GM23248 (cell line): ENCODE measurements around the gene OGFRL1. TPM values are rescaled to one million over a fixed set of nuclear protein-coding genes. Genes with fewer than 3 reads are reported as not detected.

Experiments used
- DNase-seq: peaks from one replicate; pipeline ENCODE4 v3.0.0-alpha.2; 2015
- H2AFZ ChIP-seq: fragments of 200-600 bp; sonication (generic); 2 replicates; pipeline ENCODE4 v1.6.1; 2016; ENCODE audit warnings: antibody characterized with exemption
- H3F3A ChIP-seq: fragments of 200-600 bp; sonication (generic); 2 replicates; pipeline ENCODE4 v1.6.1; 2016; ENCODE audit warnings: mild to moderate bottlenecking, antibody characterized with exemption, mixed run types; ENCODE audit not compliant: insufficient read depth
- H3K27ac ChIP-seq: fragments of 200-600 bp; sonication (generic); 2 replicates; pipeline ENCODE4 v1.5.1; 2016; ENCODE audit warnings: mild to moderate bottlenecking
- H3K27me3 ChIP-seq: fragments of 200-600 bp; sonication (generic); replicated peaks from 2 replicates; pipeline ENCODE4 v1.6.1; 2016; ENCODE audit warnings: mild to moderate bottlenecking; ENCODE audit not compliant: insufficient read depth
- H3K36me3 ChIP-seq: fragments of 200-600 bp; sonication (generic); 2 replicates; pipeline ENCODE4 v1.6.1; 2016; ENCODE audit warnings: low read depth, mild to moderate bottlenecking
- H3K4me1 ChIP-seq: fragments of 200-600 bp; sonication (generic); 2 replicates; pipeline ENCODE4 v1.6.1; 2016; ENCODE audit warnings: mild to moderate bottlenecking; ENCODE audit not compliant: insufficient read depth
- H3K4me2 ChIP-seq: fragments of 200-600 bp; sonication (generic); one replicate; pipeline ENCODE4 v1.6.1; 2016; ENCODE audit warnings: mild to moderate bottlenecking; ENCODE audit not compliant: unreplicated experiment
- H3K4me3 ChIP-seq: fragments of 200-600 bp; sonication (generic); 2 replicates; pipeline ENCODE4 v1.5.1; 2016; ENCODE audit warnings: mild to moderate bottlenecking
- H3K79me2 ChIP-seq: fragments of 200-600 bp; sonication (generic); 2 replicates; pipeline ENCODE4 v1.6.1; 2016; ENCODE audit warnings: mild to moderate bottlenecking; ENCODE audit not compliant: insufficient read depth
- H3K9ac ChIP-seq: fragments of 200-600 bp; sonication (generic); 2 replicates; pipeline ENCODE4 v1.6.1; 2016; ENCODE audit warnings: mild to moderate bottlenecking
- H3K9me2 ChIP-seq: fragments of 200-600 bp; sonication (generic); 2 replicates; pipeline ENCODE4 v1.6.1; 2016; ENCODE audit warnings: mixed run types, mild to moderate bottlenecking, moderate library complexity; ENCODE audit not compliant: insufficient read depth
- H3K9me3 ChIP-seq: fragments of 200-600 bp; sonication (generic); one replicate; pipeline ENCODE4 v1.6.1; 2017; ENCODE audit warnings: low read depth
- H4K20me1 ChIP-seq: fragments of 200-600 bp; sonication (generic); 2 replicates; pipeline ENCODE4 v1.6.0; 2016; ENCODE audit not compliant: insufficient read depth
- EZH2 ChIP-seq: fragments of 200-600 bp; sonication (generic); IDR thresholded peaks from 2 replicates; pipeline ENCODE4 v1.6.1; 2018; ENCODE audit warnings: antibody characterized with exemption, mild to moderate bottlenecking; ENCODE audit not compliant: insufficient read depth, poor library complexity, severe bottlenecking
- EZH2phosphoT487 ChIP-seq: fragments of 200-600 bp; sonication (generic); IDR thresholded peaks from 2 replicates; pipeline ENCODE4 v1.6.1; 2018; ENCODE audit warnings: antibody characterized with exemption, moderate library complexity, mild to moderate bottlenecking, low read depth; ENCODE audit not compliant: insufficient read depth
- WGBS, 2 experiments: methylation state at CpG; one replicate each; pipeline ENCODE4 v1.1.6; 2015 to 2017; ENCODE audit warnings: low lambda C conversion rate in 2 of 2, low coverage in 1 of 2; ENCODE audit errors: missing lambda C conversion rate in 2 of 2; 5-methylcytosine and 5-hydroxymethylcytosine counted together
- in situ Hi-C: fragments of 300-500 bp; cut with MboI; formaldehyde crosslinking; loops from 2 replicates; pipeline ENCODE4 v1.15.0; 2020
- polyA plus RNA-seq: library from polyadenylated mRNA; unstranded; fragments of >200 nt; fragmentation: Nextera tagmentation; extraction: Ambion mirVana; gene quantifications from 2 replicates; pipeline ENCODE4 v1.2.1, GENCODE V29; 2016
- total RNA-seq: library from RNA; depleted of rRNA; stranded (reverse); fragments of >200 nt; shearing (Covaris generic); gene quantifications from 2 replicates; pipeline ENCODE4 v1.2.3, GENCODE V29; 2014

OGFRL1 gene
- total and polyA plus RNA-seq, 2 experiments from 2014 or later, result 8.5 to 19.9 TPM

DNA sequence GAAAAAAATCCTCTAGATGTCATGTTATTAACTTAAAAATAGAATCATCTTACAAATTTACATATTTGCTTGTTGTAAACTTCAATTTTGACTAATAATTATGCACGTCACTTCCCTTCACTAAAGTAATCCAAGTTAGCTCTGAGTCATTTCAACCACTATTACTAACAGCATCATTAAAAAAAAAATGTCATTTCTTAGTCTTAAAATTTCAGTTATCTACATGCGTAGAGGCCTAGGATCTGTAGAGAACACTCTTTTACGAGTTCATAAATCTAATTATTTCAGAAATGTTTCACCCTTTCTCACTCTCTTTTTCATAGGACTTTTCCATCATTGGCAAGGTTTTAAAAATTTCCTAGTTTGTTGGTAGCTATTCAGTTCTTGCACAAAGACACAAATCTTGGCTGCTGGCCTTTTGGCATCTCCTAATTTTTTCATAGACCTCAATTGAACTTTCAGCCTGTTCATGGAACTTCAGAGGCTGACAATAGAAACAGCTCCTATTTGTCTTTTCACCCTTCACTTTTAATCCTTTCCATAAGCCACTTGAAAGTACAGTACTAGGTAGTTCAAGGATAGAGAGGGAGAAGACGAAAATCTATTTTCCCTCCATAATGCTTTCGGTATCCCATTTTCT, 61.5 kb downstream of the OGFRL1 start:
- no peaks in the 10 kb centered on the region for H4K20me1 ChIP-seq
- H3K4me1 ChIP-seq, result peaks cover 24% of the 10 kb centered on the region
- H3K4me2 ChIP-seq, result peak overlapping the region; percentile 73
- H3K9me3 ChIP-seq, result no peaks in the 10 kb centered on the region
- peak overlapping the region; percentile 81 for H3K27ac ChIP-seq
- H3K9me2 ChIP-seq, result no peaks in the 10 kb centered on the region
- peak overlapping the region; percentile 53 for H3K9ac ChIP-seq
- in situ Hi-C loops, result loop anchor here (5.0 kb wide), 1 partner anchor 158 kb away; no protein-coding TSS in a partner anchor
- DNase-seq, result peak; percentile 91
- H3K27me3 ChIP-seq, result no peaks in the 10 kb centered on the region
- no peaks in the 10 kb centered on the region for H3K79me2 ChIP-seq
- TF ChIP-seq EZH2, result no peak
- no peak for TF ChIP-seq EZH2phosphoT487
- no peaks in the 10 kb centered on the region for H3K36me3 ChIP-seq
- peaks cover 23% of the 10 kb centered on the region for H3F3A ChIP-seq
- 5 to 8% methylated on average over 5 of the region's 5 CpGs for WGBS, 2 experiments
- H2AFZ ChIP-seq, result peak overlapping the region; percentile 75
- H3K4me3 ChIP-seq, result peak overlapping the region; percentile 23; the same call in 1 of the 2 replicates

DNA sequence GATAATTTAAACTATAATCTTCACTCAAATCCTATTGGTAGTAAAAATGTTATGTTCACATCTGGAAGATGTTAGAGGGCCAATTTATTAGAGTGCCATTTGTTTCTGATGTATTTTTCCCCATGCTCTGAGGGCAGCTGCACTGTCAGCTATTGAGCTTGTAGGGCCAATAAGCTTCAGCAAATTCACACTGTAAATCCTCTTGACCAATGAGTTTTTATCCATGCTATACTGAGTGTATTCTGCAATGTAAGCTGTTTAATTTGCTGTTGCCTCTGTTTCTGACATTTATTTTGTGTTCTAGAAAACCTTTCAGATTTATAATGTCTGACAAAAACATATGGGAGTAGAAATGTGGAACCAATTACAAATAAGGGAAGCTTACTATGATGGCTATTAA, 62.6 kb downstream of the OGFRL1 start:
- Histone ChIP-seq H3K9me2 (no peaks in the 10 kb centered on the region), H3K79me2 (no peaks in the 10 kb centered on the region), H3K27ac (peak overlapping the region; percentile 81; the same call in 1 of the 2 replicates), H2AFZ (peak overlapping the region; percentile 75; the same call in 1 of the 2 replicates), H3K36me3 (no peaks in the 10 kb centered on the region), H3K27me3 (no peaks in the 10 kb centered on the region), H3K4me3 (no peak overlapping the region), H3K9me3 (no peaks in the 10 kb centered on the region), H3K9ac (peak overlapping the region; percentile 53; the same call in 1 of the 2 replicates), H3K4me1 (peaks cover 24% of the 10 kb centered on the region), H3F3A (peaks cover 23% of the 10 kb centered on the region), H3K4me2 (no peak overlapping the region), H4K20me1 (no peaks in the 10 kb centered on the region)
- in situ Hi-C loops, result no loop called here
- TF ChIP-seq EZH2, result no peak
- no peak for TF ChIP-seq EZH2phosphoT487
- DNase-seq, result no peak
